CD4-positive, alpha-beta T cell treated with Interleukin-17A for 4 hours (primary cell): ENCODE measurements around the gene ZNF135.

ENCODE experiments used
- DNase-seq: peaks from one replicate; pipeline ENCODE4 v3.0.0-alpha.2; 2020; ENCODE audit warnings: mixed read lengths

Gene ZNF135

DNA sequence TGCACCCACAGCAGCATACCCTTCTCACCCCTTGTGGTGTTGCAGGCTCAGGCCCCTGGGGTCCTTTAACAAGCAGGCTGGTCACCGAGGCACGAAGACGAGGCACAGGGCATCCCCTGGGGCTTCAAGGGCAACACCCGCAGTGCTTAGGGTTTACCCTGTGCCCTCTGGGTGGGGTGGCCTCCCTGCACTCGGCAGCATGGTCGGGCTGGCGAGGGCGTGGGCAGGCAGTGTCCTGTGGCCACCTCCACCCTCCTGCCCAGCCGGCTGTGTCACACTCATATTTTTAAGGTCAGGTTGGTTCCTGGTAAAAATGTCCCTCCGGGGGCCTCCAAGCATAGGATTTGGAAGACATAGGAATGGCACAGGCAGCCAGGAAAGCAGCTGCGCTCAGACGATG lies 11.4 kb upstream of the ZNF135 start:
- no peak for DNase-seq

DNA sequence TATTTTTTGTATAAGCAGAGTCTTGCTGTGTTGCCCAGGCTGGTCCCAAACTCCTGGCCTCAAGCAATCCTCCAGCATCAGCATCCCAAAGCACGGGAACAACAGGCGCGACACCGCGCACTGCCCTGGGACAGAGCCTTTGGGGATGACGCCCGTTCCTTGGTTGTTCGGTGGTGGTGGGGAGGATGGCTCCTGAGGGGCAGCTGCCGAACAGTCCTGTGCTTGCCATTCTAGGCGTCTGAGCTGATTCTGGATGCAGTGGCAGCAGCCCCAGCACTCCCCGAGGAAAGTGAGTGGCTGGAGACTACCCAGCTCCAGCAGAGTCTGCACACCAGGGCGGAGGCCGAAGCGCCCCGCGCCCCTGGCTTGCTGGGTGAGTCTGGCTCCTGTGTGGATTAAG lies 6.8 kb upstream of the ZNF135 start:
- no peak for DNase-seq

DNA sequence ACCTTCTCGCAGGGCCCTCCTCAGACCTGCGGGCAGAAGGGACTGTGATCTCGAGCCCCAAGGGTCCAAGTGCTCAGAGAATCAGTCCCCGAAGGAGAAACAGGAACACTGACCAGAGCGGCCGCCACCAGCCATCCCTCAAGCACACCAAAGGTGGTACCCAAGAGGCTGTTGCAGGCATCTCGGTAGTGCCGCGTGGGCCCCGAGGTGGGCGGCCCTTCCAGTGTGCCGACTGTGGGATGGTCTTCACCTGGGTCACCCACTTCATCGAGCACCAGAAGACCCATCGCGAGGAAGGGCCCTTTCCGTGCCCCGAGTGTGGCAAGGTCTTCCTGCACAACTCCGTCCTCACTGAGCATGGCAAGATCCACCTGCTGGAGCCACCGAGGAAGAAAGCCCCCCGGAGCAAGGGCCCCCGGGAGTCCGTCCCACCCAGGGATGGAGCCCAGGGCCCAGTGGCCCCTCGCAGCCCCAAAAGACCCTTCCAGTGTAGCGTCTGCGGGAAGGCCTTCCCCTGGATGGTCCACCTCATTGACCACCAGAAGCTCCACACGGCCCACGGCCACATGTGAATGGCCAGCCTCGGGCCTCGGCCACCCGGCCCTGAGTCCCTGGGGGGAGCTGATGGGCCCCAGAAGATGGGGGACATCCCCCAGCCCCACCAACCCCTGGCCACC lies 5.5 kb upstream of the ZNF135 start:
- DNase-seq: no peak

DNA sequence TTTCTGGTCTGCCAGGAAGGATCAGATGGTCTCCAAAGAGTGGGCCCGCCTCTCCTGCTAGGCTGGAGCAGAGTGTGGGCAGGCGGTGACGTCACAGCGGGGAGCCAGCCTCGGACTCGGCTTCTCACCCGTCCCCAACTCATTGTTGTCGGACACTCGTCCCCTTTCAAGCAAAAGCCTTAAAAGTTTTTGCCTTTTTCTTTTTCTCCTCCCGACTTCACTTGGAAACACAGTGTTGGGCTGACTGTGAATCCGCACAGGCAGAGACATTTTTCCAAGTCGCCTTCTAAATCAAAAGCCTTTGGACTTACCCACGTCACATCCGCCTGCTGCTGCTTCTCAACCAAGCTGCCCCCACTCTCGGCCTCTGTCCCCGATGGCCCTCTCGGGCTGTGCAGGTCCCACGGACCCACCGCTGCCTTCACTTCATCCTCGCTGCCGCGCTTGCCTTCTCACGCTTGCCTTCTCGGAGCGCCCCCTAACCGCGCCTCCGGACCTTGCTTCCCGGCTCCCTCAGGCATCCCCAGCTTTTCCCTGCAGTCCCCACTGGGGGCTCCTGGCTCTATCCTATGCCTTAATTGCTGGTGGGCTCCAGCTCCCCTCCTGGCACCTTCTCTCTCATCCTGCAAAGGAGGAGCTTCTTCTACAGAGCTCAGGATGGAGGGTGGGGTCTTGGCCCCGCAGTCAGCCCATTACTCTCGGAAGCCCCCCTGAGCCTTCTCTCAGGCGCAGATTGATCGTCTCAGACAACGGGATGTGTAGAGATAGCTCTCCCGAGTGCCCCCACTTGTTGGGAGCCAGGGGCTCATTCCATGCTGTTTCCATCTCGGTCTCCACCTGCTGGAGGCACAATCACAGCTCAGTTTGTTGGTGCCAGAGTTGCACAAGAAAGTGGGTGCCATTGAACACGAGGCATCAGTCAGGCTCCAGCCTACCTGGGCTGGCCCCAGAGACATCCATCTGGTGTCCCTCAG lies 3.9 kb upstream of the ZNF135 start:
- DNase-seq: no peak

DNA sequence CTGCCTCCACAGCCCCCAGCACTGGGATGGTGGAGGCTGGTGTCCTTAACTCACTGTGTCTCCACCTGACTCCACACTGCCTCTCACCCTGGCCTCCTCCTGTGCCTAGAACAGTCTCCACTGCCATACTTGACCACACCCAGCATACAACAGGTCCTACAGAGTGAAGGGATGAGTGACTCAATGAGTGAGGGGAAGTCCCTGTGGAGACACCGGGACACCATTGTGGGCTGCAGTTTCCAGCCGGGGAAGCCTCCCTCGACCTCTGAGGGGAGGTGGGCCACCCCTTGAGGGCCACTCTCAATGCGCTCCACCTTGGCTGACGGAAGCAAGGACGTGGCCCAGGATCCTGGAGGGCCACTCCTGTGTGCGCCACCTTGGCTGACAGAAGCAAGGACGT lies 2.8 kb upstream of the ZNF135 start:
- DNase-seq: no peak

DNA sequence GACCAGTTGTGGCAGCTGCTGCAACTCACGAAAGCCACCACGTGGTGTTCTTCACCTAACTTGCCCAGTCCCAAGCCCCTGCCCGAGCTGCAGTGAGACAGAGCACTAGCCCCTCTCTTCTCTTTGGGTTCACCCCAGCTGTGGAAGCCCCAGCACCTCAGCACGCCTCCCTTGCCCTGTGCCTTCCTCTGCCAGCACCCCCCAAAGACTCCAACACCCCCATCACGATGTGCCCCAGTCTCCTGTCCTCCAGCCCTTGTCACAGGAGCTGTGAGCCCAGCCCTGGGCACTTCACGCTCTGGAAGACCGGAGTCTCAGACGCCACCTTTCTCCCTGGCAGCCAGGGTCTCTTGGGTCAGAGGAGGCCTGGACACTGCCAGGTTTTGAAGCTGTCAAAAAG lies 2.2 kb upstream of the ZNF135 start:
- DNase-seq: no peak

DNA sequence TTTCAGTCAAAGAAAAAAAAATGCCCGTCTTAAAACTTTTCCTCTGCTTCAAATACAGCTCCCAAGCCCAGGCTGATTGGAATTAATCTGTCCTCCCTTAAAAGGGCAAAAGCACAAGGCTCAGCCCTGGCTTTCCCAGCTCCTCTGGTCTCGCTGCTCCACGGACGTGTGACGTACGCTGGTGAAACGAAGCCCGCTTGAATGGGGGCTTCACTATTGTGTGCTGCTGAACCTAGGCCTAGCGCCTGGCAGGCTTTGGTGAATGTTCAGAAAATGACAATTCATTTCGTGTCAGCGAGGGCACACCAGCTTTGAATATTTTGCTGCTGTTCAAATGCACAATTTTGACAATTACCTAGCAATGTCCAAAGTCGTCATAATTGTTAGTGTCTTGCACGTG lies 615 bp upstream of the ZNF135 start:
- no peak for DNase-seq

DNA sequence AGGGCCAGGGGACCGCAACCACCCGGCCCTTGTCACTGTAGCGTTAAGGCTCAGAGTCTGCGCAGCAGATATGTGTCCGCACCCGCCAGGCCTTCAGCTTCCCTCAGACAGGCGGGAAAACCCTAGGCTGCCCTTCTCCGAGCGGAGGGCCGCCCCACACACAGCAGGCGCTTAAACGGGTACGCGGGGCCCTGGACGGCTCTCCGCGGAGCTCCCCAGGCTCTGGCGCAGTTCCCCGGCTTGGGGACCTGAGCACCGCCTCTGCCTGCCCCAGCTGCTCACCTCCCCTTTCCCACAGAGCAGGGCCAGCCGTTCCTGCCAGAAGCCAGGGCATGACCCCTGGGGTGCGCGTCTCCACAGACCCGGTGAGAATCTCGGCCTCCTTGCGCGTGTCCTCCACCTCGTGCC lies 593 bp downstream of the ZNF135 start:
- no peak for DNase-seq

DNA sequence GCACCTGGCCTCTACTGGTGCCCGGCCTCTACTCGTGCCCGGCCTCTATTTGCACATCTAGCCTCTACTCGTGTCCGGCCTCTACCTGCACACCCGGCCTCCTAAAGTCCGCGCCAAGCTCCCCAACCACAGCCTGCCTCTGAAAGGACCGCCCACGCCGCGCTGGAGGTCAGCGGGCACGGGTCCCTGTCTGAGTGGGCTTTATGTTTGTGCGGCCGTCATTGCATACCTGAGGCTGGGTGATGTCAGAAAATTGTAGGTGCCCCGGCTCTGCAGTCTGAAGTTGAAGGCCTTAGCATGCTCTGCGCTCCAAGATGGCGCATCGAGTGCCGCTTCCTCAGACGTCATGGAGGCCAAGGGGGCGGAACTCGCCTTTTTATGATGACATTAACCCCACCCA lies 1.1 kb downstream of the ZNF135 start:
- DNase-seq: no peak

DNA sequence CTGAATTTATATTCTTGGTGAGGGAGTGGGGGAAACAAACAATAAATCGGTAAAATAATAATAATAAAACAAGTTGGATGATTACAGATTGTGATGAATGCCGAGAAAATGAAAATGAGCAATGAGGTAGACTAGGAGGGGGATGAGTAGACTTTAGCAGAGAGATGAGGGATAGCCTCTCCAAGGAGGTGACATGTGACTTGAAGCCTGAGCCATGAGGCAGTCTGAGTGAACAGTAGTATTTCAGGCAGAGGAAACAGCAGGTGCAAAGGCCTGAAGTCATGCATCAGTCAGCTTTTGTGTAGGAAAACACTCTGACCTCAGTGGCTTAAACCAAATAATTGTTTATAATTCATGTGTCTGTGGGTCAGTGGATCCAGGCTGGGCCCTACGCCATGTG lies 4.6 kb downstream of the ZNF135 start:
- no peak for DNase-seq

DNA sequence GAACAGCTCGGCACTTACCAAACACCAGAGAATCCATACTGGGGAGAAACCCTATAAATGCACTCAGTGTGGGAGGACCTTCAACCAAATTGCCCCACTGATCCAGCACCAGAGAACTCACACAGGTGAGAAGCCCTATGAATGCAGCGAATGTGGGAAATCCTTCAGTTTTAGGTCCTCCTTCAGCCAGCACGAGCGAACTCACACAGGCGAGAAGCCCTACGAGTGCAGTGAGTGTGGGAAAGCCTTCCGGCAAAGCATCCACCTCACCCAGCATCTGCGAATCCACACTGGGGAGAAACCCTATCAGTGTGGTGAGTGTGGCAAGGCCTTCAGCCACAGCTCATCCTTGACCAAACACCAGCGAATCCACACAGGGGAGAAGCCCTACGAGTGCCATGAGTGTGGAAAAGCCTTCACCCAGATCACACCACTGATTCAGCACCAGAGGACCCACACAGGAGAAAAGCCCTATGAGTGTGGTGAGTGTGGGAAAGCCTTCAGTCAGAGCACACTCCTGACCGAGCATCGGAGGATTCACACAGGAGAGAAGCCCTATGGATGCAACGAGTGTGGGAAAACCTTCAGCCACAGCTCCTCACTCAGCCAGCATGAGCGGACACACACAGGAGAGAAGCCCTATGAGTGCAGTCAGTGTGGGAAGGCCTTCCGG lies 8.3 kb downstream of the ZNF135 start:
- no peak for DNase-seq

DNA sequence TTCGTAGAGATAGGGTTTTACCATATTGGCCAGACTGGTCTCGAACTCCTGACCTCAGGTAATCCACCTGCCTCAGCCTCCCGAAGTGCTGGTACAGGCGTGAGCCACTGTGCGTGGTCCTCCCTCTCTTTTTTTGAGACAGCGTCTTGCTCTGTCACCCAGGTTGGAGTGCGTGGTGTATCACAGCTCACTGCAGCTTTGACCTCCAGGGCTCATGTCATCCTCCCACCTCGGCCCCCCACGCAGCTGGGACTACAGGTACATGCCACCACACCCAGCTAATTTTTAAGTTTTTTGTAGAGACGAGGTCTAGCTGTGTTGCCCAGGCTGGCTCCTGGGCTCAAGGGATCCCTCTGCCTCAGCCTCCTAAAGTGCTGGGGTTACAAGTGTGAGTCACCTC lies 20.7 kb downstream of the ZNF135 start:
- DNase-seq: no peak

DNA sequence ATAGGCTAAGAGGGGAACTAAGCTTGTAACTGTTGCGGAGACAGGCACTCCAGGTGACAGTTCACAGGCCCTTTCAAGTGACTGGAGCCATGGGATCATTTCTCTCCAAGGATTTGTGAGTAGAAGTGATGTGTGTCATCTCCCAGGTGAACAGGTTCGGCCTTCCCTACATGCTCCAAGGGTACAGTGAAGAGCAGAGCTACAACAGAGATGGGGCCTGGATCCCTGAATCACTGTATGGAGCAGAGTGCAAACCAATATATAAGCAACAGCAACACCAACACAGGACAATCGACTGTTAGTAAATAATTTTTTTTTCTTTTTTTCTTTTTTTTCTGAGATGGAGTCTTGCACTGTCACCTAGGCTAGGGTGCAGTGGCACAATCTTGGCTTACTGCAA lies 23.9 kb downstream of the ZNF135 start:
- no peak for DNase-seq

DNA sequence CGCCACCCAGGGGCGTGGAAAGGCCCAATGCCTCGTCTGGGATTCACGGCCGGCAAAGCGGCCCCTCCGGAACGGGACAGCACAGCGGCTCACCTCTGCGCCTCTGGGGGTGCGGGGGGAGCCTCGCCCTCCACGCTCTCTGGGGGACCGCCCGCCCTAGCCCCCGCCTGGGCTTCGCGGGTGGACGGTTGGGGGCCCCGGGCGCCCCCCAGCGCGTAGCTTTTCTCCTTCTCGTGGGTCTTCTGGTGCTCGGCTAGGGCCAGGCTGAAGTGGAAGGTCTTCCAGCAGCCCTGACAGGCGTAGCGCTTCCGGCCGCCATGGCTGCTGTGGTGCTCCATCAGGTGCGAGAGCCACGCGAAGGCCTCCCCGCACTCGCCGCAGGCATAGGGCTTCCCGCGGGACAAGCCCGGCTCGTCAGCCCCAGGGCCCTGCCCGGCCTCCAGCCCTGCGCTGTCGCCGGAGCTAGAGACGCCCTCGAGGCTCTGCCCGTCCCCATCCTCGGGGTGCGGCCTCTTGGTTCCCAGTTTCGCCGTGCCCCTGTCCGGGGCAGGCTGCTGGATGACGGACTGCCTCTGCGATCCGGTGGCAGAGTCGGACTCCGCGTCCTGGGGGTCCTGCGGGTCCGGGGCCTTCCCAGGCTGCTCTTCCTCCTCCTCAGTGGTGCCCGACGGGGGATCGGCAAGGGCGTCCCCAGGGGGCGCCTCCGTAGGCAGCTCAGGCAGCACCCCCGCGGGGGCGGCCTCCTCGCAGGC lies 25.7 kb downstream of the ZNF135 start:
- DNase-seq: no peak

DNA sequence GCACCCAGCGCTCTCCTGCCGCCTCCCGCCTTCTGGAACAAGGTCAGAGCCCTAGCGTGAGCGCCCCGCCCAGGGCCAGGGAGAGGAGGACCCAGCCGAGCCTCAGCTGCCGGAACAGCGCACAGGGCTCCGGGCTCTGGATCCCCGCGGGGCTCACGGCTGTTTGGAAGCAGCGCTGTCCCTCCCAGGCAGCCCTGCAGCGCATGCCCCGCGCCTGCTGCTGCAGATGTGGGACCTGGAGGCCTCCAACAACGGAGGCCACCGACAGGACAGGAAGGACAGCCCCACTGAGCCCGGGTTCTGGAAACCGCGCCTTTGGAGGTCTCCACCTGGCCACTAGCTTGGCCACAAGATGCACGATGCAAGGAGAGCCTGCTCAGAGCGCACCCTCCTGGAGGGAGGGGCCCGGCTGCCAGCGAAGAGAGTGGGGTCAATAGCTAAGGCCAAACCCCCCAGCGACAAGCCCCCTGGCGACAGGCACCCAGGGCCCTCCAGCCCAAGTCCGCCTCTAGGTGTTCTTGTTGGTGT lies 26.3 kb downstream of the ZNF135 start:
- no peak for DNase-seq

DNA sequence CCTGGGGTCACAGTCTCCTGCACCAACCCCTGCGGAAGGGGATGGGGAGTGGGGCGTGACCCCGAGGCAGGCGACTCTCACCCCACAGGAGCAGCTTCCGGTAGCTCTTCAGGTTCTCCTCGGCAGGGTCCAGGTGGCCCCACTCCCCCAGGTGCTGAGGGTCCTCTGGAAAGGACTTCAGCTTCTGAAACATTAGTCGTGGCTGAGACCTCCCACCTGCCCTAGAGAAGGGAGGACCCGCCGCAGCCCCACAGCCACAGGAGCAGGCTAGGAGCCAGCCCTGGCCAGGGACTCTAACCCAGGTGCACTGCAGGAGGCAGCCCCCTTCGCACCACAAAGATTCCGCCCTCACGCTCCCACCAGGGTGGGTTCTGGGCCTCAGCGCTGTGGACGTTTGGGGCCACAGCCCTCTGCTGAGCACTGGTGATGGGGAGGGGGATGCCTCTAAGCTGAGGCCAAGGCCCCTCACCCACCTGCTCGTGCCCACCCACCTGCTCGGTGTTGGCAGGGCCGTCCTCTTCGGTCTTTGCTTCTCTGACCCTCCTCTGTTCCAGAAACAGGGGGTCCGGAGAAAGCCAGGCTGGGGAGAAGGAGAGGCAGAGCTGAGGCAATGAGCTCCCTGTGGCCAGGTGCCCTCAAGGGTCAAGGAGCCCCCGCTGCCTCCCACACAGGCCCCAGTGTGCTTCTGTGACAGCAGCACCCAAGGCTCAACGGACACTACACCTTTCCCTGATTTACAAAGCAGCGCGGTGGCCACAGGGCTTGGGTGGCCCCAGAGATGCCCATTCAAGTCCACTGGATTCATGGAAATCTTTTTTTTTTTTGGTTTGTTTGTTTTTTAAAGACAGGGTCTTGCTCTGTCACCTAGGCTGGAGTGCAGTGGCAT lies 28.0 kb downstream of the ZNF135 start:
- no peak for DNase-seq

DNA sequence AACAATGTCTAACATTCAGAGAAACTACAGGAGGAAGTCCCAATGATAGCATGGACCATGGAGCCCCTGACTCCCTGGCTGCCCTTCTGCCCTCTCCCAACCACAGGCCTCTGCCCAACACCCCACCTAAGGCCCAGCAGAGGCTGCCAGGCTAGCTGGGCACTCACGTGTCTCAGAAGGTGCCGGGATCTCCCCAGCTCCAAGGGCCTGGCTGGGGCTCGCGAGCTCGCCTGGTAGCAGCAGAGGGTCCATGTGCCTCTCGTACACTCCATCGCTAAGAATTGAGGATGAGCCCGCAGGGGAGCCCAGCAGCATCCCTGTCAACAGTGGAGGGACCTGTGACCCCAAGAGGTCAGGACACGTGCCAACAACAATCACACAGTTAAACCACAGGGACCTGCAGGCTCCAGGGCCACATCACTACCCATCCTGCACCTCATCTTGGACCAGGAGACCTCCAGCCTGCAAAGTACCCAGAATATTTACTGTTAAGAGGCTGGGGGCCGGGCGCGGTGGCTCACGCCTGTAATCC lies 29.5 kb downstream of the ZNF135 start:
- no peak for DNase-seq

DNA sequence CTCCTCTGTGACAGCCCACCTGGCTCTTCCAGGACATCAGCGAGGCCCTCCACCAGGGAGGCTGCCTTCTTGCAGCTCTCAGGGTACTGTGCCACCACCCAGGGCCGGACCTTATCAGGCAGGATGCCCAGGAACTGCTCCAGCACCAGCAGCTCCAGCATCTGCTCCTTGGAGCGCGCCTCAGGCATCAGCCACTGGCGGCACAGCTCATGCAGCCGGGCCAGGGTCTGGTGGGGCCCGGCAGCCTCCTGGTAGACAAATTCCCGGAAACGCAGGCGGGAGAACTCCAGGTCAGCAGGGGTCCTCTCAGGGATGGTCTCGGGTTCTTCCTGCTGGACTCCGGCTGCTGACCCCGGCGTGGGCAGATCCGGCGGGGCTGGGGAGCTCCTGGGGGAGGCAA lies 30.8 kb downstream of the ZNF135 start:
- DNase-seq: no peak

DNA sequence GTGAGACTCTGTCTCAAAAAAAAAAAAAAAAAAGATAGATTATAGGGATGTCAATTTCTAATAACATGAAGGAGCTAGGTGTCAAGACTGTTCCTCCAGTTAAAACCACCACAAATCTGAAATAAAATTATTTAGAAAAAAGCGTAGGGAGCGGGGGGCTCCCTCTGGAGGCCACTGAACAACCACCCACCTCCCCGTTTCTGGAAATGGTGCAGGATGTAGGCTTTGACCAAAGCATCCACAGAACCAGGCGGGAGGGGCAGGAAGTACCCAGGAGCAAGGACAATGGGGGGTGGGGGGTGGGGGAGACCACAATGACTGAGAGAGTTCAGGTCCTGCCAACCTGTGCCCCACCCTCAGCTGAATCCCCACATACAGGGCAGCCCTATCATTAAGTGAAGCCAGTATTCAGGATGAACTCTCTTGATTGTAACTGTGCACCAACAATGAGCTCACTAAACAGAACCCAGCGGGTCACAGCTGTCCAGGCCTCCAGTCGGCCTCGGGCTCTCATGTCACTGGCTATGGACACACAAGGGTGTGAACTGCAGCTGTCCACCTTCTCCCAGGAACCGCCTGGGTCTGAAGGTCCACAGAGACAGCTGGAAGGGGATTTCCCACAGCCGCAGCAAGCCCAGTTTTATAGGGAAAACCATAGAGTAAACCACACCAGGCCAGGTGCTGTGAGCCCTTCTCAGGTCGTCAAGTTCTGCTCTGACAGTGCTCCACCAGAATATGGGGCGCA lies 32.3 kb downstream of the ZNF135 start:
- DNase-seq: no peak

DNA sequence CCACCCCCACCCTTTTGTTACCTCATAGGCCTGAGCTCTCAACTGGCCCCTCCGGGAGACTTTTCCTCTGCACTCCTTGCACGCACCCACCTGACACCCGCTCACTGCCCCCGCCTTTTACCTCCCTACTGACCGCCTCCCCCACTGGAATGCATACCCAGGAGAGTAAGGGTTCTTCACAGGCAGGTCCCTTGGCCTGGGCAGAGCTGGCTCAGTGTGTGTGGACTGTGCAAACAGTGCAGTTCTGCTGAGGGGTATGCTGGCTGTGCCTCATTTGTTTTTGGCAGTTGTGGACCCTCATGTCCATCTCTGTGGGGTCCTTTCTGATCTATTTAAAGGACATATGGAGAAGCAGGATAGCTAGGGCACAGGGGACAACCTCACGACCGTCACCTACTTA lies 34.0 kb downstream of the ZNF135 start:
- no peak for DNase-seq

DNA sequence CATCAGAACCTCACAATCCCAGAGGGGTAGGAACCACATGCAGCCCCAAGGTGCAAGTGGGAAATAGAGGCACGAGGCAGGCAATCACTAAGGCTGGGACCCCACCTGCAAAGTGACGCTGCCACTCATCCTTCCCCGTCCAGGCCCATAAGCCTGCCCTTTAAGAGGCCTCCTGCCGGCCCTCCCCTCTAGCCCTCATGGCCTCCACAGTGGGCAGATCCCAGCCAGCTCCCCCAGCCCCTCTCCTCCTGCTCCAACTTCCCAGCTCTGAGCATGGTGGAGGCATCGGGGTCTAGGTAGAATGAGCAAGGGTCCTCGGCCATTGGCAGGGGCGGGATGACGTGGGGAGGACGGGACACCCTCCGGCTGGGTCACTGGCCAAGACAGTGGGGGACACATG lies 36.2 kb downstream of the ZNF135 start:
- DNase-seq: no peak
